Measurements from ENCODE around the gene ANGPTL4. TPM values are rescaled to one million over a fixed set of nuclear protein-coding genes. Genes with fewer than 3 reads are reported as not detected.
A peak's percentile ranks its signal among the peaks of the same experiment; 100 is the strongest.

The ANGPTL4 gene
- total and polyA plus RNA-seq, 9 of the 15 experiments (the other 6 are each of a cell fraction or from before 2014, with no cell fraction given) = 0.05 to 0.77 (median 0.22) TPM; not detected in 4

- Histone ChIP-seq H4K20me1 (replicated peaks; ENCODE audit: control insufficient read depth, insufficient read depth, low read length) (no peaks in the 10 kb centered on the region), H3K9me3 (replicated peaks; ENCODE audit: control insufficient read depth, insufficient read depth, low read depth, low read length) (no peaks in the 10 kb centered on the region), H3K36me3 (ENCODE audit: control insufficient read depth, insufficient read depth, low read length) (peaks cover 31% of the 10 kb centered on the region; the same call in 1 of the 3 replicates), H3K79me2 (ENCODE audit: control insufficient read depth, insufficient read depth, low read length) (no peaks in the 10 kb centered on the region), H3K27me3 (ENCODE audit: control insufficient read depth in 2 of 2, insufficient read depth in 2 of 2, low read length in 2 of 2) (no peaks in the 10 kb centered on the region), H3K4me2 (ENCODE audit: insufficient read depth, low read length) (no peak overlapping the region), H3K9me1 (ENCODE audit: control insufficient read depth, insufficient read depth, low read length) (peaks cover 4% of the 10 kb centered on the region), H3K4me3 (no peak overlapping the region), H3K27ac (ENCODE audit: extremely low read depth, low read depth, low read length) (no peak overlapping the region), H2AFZ (ENCODE audit: low read depth, low read length) (no peak overlapping the region), H3K4me1 (replicated peaks in 1 of 2; ENCODE audit: control insufficient read depth in 2 of 2, insufficient read depth in 2 of 2, low read length in 2 of 2) (peaks cover 0 to 24% of the 10 kb centered on the region in 2 experiments; a peak in 2 of 5 replicates), H3K9ac (ENCODE audit: insufficient read depth in 1 of 2, low read depth in 2 of 2, low read length in 2 of 2) (peak overlapping the region in 1 of 2 experiments; percentile 31; a peak in 1 of 4 replicates)
- DNase-seq (ENCODE audit: extremely low read depth in 1 of 4, low spot score in 3 of 4) (no peak), ATAC-seq (no peak), FAIRE-seq (no peak)
- intact Hi-C loops (cut with micrococcal nuclease) = no loop called here
- 87% methylated on average over 13 of the region's 18 CpGs for WGBS (ENCODE audit: insufficient coverage, low coverage, missing lambda C conversion rate)
- CTCF ChIA-PET (ENCODE audit: low intra/inter-chr PET ratio) = interaction anchor here (0.5 kb wide), 1 partner anchor 49 kb away, joined by 3 read pairs; no protein-coding TSS in a partner anchor
- in situ Hi-C loops (cut with MboI) = no loop called here
- BruUV-seq (replicated peaks) = no TSS peak
- POLR2A ChIA-PET = interaction anchor here (0.7 to 1.2 kb wide), 6 partner anchors 10 to 14 kb away, joined by 3 to 7 read pairs (median 4); partner anchors contain the start of gene RAB11B
- no peak for TF ChIP-seq ZNF696 (CRISPR knock-in tag; conservative IDR thresholded peaks at IDR 0.05)
- TF ChIP-seq TBP (optimal IDR thresholded peaks at IDR 0.05; ENCODE audit: low read depth, low read length) = no peak
- TF ChIP-seq TAF7 (tag; IDR thresholded peaks at IDR 0.05) = no peak
- TF ChIP-seq ZNF518B (CRISPR knock-in tag; IDR thresholded peaks at IDR 0.05) = no peak
- no peak for TF ChIP-seq ZNF511 (CRISPR knock-in tag; IDR thresholded peaks at IDR 0.05)
- TF ChIP-seq SMAD4 (CRISPR knock-in tag; conservative IDR thresholded peaks at IDR 0.05) = no peak
- TF ChIP-seq PBX2 (CRISPR knock-in tag; IDR thresholded peaks at IDR 0.05; ENCODE audit: low read depth) = no peak
- no peak for TF ChIP-seq PBX2 (tag; conservative IDR thresholded peaks at IDR 0.05; ENCODE audit: low read depth)
- no peak for TF ChIP-seq ZNF586 (CRISPR knock-in tag; conservative IDR thresholded peaks at IDR 0.05)
- TF ChIP-seq RBM22 (IDR thresholded peaks at IDR 0.05; ENCODE audit: low read depth, low read length, poor library complexity, severe bottlenecking) = no peak
- no peak for TF ChIP-seq ESRRB (CRISPR knock-in tag; IDR thresholded peaks at IDR 0.05; ENCODE audit: borderline replicate concordance)
- TF ChIP-seq ZNF165 (CRISPR knock-in tag; IDR thresholded peaks at IDR 0.05; ENCODE audit: borderline replicate concordance) = no peak
- no peak for TF ChIP-seq BRF1 (IDR thresholded peaks at IDR 0.05; ENCODE audit: borderline replicate concordance, extremely low read depth, insufficient read length)
- no peak for TF ChIP-seq BHLHE40 (IDR thresholded peaks at IDR 0.05; ENCODE audit: low read length)
These were observed 40.6 kb downstream of the ANGPTL4 start for GRCh38 chr19:8404391-8405151.
